Neural cell (in vitro differentiated cells): ENCODE data around the gene FCRLA.

Experiments
- CTCF ChIP-seq: fragments of 450-650 bp; IDR thresholded peaks from 2 replicates; pipeline ENCODE4 v1.5.1; 2014; ENCODE audit warnings: antibody characterized with exemption, mild to moderate bottlenecking, moderate library complexity; ENCODE audit not compliant: poor library complexity, severe bottlenecking
- EZH2 ChIP-seq: fragments of 200-600, 300-800 bp; shearing (Covaris generic), sonication (generic); IDR thresholded peaks from 2 replicates; pipeline ENCODE4 v1.6.1; 2014; ENCODE audit warnings: antibody characterized with exemption, low read length, borderline replicate concordance, mild to moderate bottlenecking; ENCODE audit not compliant: insufficient read depth, poor library complexity, severe bottlenecking
- POLR2AphosphoS5 ChIP-seq: IDR thresholded peaks from 2 replicates; pipeline ENCODE4 v1.6.1; 2012
- SMC3 ChIP-seq: fragments of 450-650 bp; conservative IDR thresholded peaks from 2 replicates; pipeline ENCODE4 v1.6.1; 2014; ENCODE audit warnings: antibody characterized with exemption, mild to moderate bottlenecking, moderate library complexity; ENCODE audit not compliant: poor library complexity
- TAF1 ChIP-seq: IDR thresholded peaks from 2 replicates; pipeline ENCODE4 v1.6.1; 2012; ENCODE audit warnings: low read depth

GRCh38 chr1:161733526-161733925 is 26.5 kb downstream of the FCRLA start:
- no peak for TF ChIP-seq POLR2AphosphoS5
- TF ChIP-seq CTCF, result no peak
- no peak for TF ChIP-seq EZH2
- no peak for TF ChIP-seq SMC3
- no peak for TF ChIP-seq TAF1
